Stomach (tissue), 9 donors: ENCODE measurements around the gene ZNF134. TPM values are rescaled to one million over a fixed set of nuclear protein-coding genes. Genes with fewer than 3 reads are reported as not detected.

ENCODE experiments used
- DNase-seq, 2 donors: peaks; one replicate each; pipeline versions ENCODE4 v3.0.0 to v3.0.0-alpha.2; 2013 to 2019
- H3K27ac ChIP-seq, 5 donors: fragments of 200-600 bp in 4 of 5; sonication (generic) in 4 of 5; one replicate each; pipeline ENCODE4 v1.5.1; 2013 to 2019; ENCODE audit warnings: mild to moderate bottlenecking in 1 of 5, moderate library complexity in 1 of 5
- H3K27me3 ChIP-seq, 3 donors: fragments of 200-600 bp; sonication (generic); one replicate each; pipeline ENCODE4 v1.5.1; 2017 to 2019; ENCODE audit warnings: mixed run types in 1 of 3
- H3K36me3 ChIP-seq, 4 donors: fragments of 200-600 bp; sonication (generic); 1 replicate in 3 of 4; 2 replicates in 1 of 4; pipeline ENCODE4 v1.5.1; 2016 to 2019
- H3K4me1 ChIP-seq, 4 donors: fragments of 200-600 bp; sonication (generic); one replicate each; pipeline ENCODE4 v1.5.1; 2016 to 2019
- H3K4me3 ChIP-seq, 4 donors: fragments of 200-600 bp; sonication (generic) in 3 of 4; one replicate each; pipeline ENCODE4 v1.5.1; 2016 to 2019; ENCODE audit warnings: mild to moderate bottlenecking in 1 of 4
- H3K9me3 ChIP-seq, 4 donors: fragments of 200-600 bp; sonication (generic); one replicate each; pipeline ENCODE4 v1.5.1; 2016 to 2019
- CTCF ChIP-seq, 7 experiments: fragments of 450-650 bp in 4 of 7; fragments of 200-600 bp in 3 of 7; sonication (generic) in 3 of 7; IDR thresholded peaks; one replicate each; pipeline ENCODE4 v1.5.1; 2016 to 2019; ENCODE audit warnings: antibody characterized with exemption in 7 of 7, control low read depth in 2 of 7, mild to moderate bottlenecking in 1 of 7
- EP300 ChIP-seq: sonication (generic); formaldehyde crosslinking; IDR thresholded peaks from one replicate; pipeline ENCODE4 v1.6.1; 2017; ENCODE audit warnings: antibody characterized with exemption
- POLR2A ChIP-seq, 4 donors: fragments of 450-650 bp; IDR thresholded peaks; one replicate each; pipeline ENCODE4 v1.6.1; 2016; ENCODE audit warnings: antibody characterized with exemption in 4 of 4, control low read depth in 2 of 4, mild to moderate bottlenecking in 1 of 4, moderate library complexity in 1 of 4
- POLR2AphosphoS5 ChIP-seq, 3 donors: sonication (generic); formaldehyde crosslinking; IDR thresholded peaks; one replicate each; pipeline ENCODE4 v1.6.1; 2016; ENCODE audit warnings: antibody characterized with exemption in 3 of 3
- WGBS, 5 donors: extraction: QIAGEN DNeasy Blood & Tissue Kit in 3 of 5; methylation state at CpG; one replicate each; pipeline versions ENCODE4 v1.1.5 to v1.1.7; 2013 to 2018; 5-methylcytosine and 5-hydroxymethylcytosine counted together
- intact Hi-C: fragments of 100-400 bp; cut with DNase I; formaldehyde crosslinking; loops from one replicate; pipeline ENCODE4 v1.15.1; 2023; ENCODE audit warnings: low total_unique reads
- polyA plus RNA-seq, 3 donors: library from polyadenylated mRNA; stranded (reverse); fragments of 200-250 nt; gene quantifications; one replicate each; pipeline ENCODE4 v1.2.3, GENCODE V29; 2013
- total RNA-seq, 5 donors: library from RNA; depleted of rRNA; stranded (reverse); fragments of >200 nt; gene quantifications; one replicate each; pipeline versions ENCODE4 v1.1.0 to v1.2.3, GENCODE V29; 2014 to 2016
- donor health status: healthy with polysubstance abuse.
- donor health status: Bipolar disorder and iron deficiency.
- donor health status: healthy.

Gene ZNF134
- total and polyA plus RNA-seq, 8 donors, result 3.8 to 21.7 (median 8.9) TPM

- 3 to 5% (median 4%) methylated on average over 42 to 64 of the region's 64 CpGs for WGBS, 5 donors
- H3K4me3 ChIP-seq, result peak overlapping the region; percentile 55 to 77 (median 59)
- H3K9me3 ChIP-seq, result peaks cover 0 to 5% (median 0%) of the 10 kb centered on the region in 4 donors
- H3K27me3 ChIP-seq, result peaks cover 0 to 42% (median 15%) of the 10 kb centered on the region in 3 donors
- H3K36me3 ChIP-seq, result no peaks in the 10 kb centered on the region
- H3K27ac ChIP-seq, result peak overlapping the region; percentile 28 to 79 (median 56)
- intact Hi-C loops, result no loop called here
- no peak for TF ChIP-seq POLR2A (IDR thresholded peaks at IDR 0.05)
- no peak for TF ChIP-seq EP300
- no peak for TF ChIP-seq POLR2AphosphoS5 (IDR thresholded peaks at IDR 0.05)
- no peak for TF ChIP-seq CTCF (IDR thresholded peaks at IDR 0.05)
- H3K4me1 ChIP-seq, result peaks cover 0 to 17% (median 12%) of the 10 kb centered on the region in 4 donors
- peak; percentile 31 to 88 for DNase-seq
Measured at GRCh38 chr19:57664269-57665127, 50.5 kb downstream of the ZNF134 start.

- Histone ChIP-seq H3K27ac (no peak overlapping the region), H3K36me3 (no peaks in the 10 kb centered on the region), H3K4me3 (no peak overlapping the region), H3K9me3 (peaks cover 0 to 5% (median 0%) of the 10 kb centered on the region in 4 donors), H3K4me1 (peaks cover 0 to 17% (median 12%) of the 10 kb centered on the region in 4 donors), H3K27me3 (peaks cover 0 to 40% (median 15%) of the 10 kb centered on the region in 3 donors)
- intact Hi-C loops, result no loop called here
- 81 to 89% (median 85%) methylated on average over 9 of the region's 9 CpGs for WGBS, 5 donors
- TF ChIP-seq EP300, result no peak
- TF ChIP-seq CTCF (IDR thresholded peaks at IDR 0.05), result no peak
- no peak for TF ChIP-seq POLR2AphosphoS5 (IDR thresholded peaks at IDR 0.05)
- TF ChIP-seq POLR2A (IDR thresholded peaks at IDR 0.05), result no peak
- no peak for DNase-seq
Measured at GRCh38 chr19:57665261-57665806, 51.3 kb downstream of the ZNF134 start.

- Histone ChIP-seq H3K4me3 (no peak overlapping the region), H3K27ac (no peak overlapping the region), H3K27me3 (peaks cover 0 to 40% (median 15%) of the 10 kb centered on the region in 3 donors), H3K9me3 (peaks cover 0 to 15% (median 0%) of the 10 kb centered on the region in 4 donors), H3K36me3 (no peaks in the 10 kb centered on the region), H3K4me1 (peaks cover 0 to 17% (median 12%) of the 10 kb centered on the region in 4 donors)
- no peak for TF ChIP-seq EP300
- TF ChIP-seq POLR2AphosphoS5 (IDR thresholded peaks at IDR 0.05), result no peak
- TF ChIP-seq POLR2A (IDR thresholded peaks at IDR 0.05), result no peak
- no peak for TF ChIP-seq CTCF (IDR thresholded peaks at IDR 0.05)
- no peak for DNase-seq
- intact Hi-C loops, result no loop called here
- WGBS, 5 donors, result 83 to 96% (median 85%) methylated on average over 1 of the region's 1 CpG
Measured at GRCh38 chr19:57667228-57667627, 53.2 kb downstream of the ZNF134 start.

- Histone ChIP-seq H3K27ac (no peak within 1 kb of the TSS), H3K4me3 (no peak within 1 kb of the TSS), H3K9me3 (peaks cover 0 to 20% (median 6%) of the 10 kb centered on the region in 4 donors), H3K27me3 (peaks cover 0 to 38% (median 11%) of the 10 kb centered on the region in 3 donors), H3K4me1 (peaks cover 0 to 16% (median 10%) of the 10 kb centered on the region in 4 donors), H3K36me3 (no peaks in the 10 kb centered on the region)
- no peak for DNase-seq
- 84 to 93% (median 86%) methylated on average over 2 of the region's 2 CpGs for WGBS, 5 donors
- intact Hi-C loops, result no loop called here
- no peak for TF ChIP-seq CTCF (IDR thresholded peaks at IDR 0.05)
Measured at GRCh38 chr19:57668635-57669034, 54.6 kb downstream of the ZNF134 start, which contains the start of gene ZSCAN4. Gene ZSCAN4 (plus strand): TSS chr19:57668935. CDS start chr19:57676146, 7,211 bp downstream.
